Subcutaneous abdominal adipose tissue (tissue), 5 donors: ENCODE data around the gene ANKDD1A.

Experiments
- H3K27ac ChIP-seq: one replicate; pipeline ENCODE4 v1.7.0; 2013; ENCODE audit warnings: low read depth, mild to moderate bottlenecking, inconsistent platforms, low read length, moderate library complexity
- H3K27me3 ChIP-seq, 5 donors: one replicate each; pipeline ENCODE4 v1.7.0; 2013; ENCODE audit warnings: low read length in 5 of 5, inconsistent platforms in 1 of 5; ENCODE audit not compliant: control insufficient read depth in 5 of 5, insufficient read depth in 4 of 5
- H3K36me3 ChIP-seq, 5 donors: one replicate each; pipeline ENCODE4 v1.7.0; 2013; ENCODE audit warnings: low read length in 5 of 5; ENCODE audit not compliant: control insufficient read depth in 5 of 5, insufficient read depth in 5 of 5
- H3K4me1 ChIP-seq, 5 donors: one replicate each; pipeline ENCODE4 v1.7.0; 2013; ENCODE audit warnings: low read length in 5 of 5, mild to moderate bottlenecking in 3 of 5, moderate library complexity in 1 of 5; ENCODE audit not compliant: control insufficient read depth in 5 of 5, insufficient read depth in 5 of 5
- H3K4me3 ChIP-seq, 5 donors: one replicate each; pipeline ENCODE4 v1.7.0; 2013; ENCODE audit warnings: low read length in 5 of 5, low read depth in 1 of 5
- H3K9ac ChIP-seq, 5 donors: one replicate each; pipeline ENCODE4 v1.7.0; 2013; ENCODE audit warnings: low read length in 5 of 5, mild to moderate bottlenecking in 4 of 5, moderate library complexity in 3 of 5
- H3K9me3 ChIP-seq, 5 donors: one replicate each; pipeline ENCODE4 v1.7.0; 2013; ENCODE audit warnings: low read length in 5 of 5; ENCODE audit not compliant: control insufficient read depth in 5 of 5
- donor health status: healthy.
- donor health status: healthy.
- donor health status: healthy.
- donor health status: healthy.
- donor health status: healthy.

ANKDD1A gene

GRCh38 chr15:64904189-64904588, 7.5 kb upstream of the ANKDD1A start:
- no peak overlapping the region for H3K27ac ChIP-seq
- H3K9me3 ChIP-seq, result peaks cover 4 to 11% (median 7%) of the 10 kb centered on the region in 5 donors
- no peaks in the 10 kb centered on the region for H3K36me3 ChIP-seq
- no peak overlapping the region for H3K9ac ChIP-seq
- H3K4me3 ChIP-seq, result no peak overlapping the region
- H3K27me3 ChIP-seq, result no peaks in the 10 kb centered on the region
- H3K4me1 ChIP-seq, result peaks cover 5 to 13% (median 11%) of the 10 kb centered on the region in 5 donors

DNA sequence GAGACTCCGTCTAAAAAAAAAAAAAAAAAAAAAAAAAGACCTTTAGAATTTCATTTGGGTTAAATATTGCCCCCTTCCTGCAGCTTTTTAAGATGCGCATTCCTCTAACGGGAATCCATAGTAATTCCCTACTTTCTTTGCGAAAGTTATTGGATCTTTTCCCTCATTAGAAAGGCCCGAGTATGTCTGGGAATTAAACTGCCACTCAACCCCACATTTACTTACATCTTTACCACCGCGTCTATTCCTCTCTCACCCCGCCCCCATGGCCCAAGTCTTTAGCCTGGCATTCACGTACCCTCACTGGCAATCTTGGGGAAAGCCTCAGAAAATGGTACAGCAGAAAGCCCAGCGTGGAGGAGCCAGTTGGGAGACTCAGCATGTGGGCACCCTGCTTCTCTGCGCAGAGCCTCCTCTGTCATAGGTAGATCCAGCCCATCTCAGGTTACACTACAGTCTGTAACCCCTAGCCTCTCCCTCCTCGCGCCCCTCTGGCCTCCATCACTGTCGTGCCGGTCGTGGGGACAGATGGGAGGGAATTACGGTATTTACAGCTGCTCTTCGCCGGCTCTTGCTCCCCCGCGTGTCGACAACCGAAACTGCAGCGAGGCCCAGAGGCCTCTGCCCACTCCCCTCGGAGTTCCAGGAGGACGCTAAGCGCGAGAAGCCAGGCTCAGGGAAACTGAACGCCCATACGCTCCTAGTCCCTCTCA, 6.4 kb upstream of the ANKDD1A start:
- Histone ChIP-seq H3K4me1 (peaks cover 3 to 10% (median 8%) of the 10 kb centered on the region in 5 donors), H3K9ac (peak overlapping the region in 4 of 5 donors; percentile 2 to 65 (median 13)), H3K4me3 (peak overlapping the region; percentile 61 to 76 (median 67)), H3K27me3 (no peaks in the 10 kb centered on the region), H3K36me3 (no peaks in the 10 kb centered on the region), H3K9me3 (peaks cover 4 to 11% (median 7%) of the 10 kb centered on the region in 5 donors), H3K27ac (peak overlapping the region; percentile 59)

DNA sequence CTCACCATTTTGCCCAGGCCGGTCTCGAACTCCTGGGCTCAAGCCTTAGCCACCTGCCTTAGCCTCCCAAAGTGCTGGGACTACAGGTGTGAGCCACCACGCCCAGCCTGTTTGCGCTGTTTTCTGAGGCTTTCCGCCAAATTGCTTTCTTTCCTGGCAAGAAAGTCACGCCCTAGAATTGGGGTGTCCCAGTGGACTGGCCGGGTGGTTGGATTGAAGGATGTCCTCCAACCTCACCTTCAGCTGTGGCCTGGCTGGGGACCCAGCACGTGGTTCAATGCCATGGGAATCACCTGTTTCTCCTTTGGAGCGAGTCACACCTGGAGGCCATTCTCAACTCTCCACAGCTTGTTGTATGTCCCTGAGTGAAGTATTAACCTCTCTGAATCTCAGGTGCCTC, 5.8 kb upstream of the ANKDD1A start:
- H3K36me3 ChIP-seq, result no peaks in the 10 kb centered on the region
- H3K27ac ChIP-seq, result no peak overlapping the region
- no peaks in the 10 kb centered on the region for H3K27me3 ChIP-seq
- H3K9me3 ChIP-seq, result peaks cover 2 to 8% (median 3%) of the 10 kb centered on the region in 5 donors
- H3K4me3 ChIP-seq, result peak overlapping the region in 3 of 5 donors; percentile 61 to 76 (median 73)
- H3K9ac ChIP-seq, result peak overlapping the region in 2 of 5 donors; percentile 6 to 65
- H3K4me1 ChIP-seq, result peaks cover 5 to 10% (median 9%) of the 10 kb centered on the region in 5 donors

DNA sequence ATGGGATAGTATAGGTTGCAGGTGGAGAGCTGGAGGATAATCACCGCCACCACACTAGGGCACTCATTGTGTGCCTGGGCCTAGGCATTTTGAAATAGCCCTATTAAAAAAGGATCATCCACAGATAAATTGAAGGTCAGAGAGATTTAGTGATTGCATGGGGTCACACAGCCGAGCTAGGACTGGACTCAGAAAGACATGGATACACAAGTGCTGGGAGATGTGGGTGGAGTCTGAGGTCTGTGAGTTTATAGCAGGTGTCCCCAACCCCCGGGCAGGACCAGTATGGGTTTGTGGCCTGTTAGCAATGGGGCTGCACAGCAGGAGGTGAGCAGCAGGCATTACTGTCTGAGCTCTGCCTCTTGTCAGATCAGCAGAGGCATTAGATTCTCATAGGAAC, 5.3 kb upstream of the ANKDD1A start:
- Histone ChIP-seq H3K9ac (no peak overlapping the region), H3K27ac (no peak overlapping the region), H3K9me3 (peaks cover 0 to 3% (median 0%) of the 10 kb centered on the region in 5 donors)

DNA sequence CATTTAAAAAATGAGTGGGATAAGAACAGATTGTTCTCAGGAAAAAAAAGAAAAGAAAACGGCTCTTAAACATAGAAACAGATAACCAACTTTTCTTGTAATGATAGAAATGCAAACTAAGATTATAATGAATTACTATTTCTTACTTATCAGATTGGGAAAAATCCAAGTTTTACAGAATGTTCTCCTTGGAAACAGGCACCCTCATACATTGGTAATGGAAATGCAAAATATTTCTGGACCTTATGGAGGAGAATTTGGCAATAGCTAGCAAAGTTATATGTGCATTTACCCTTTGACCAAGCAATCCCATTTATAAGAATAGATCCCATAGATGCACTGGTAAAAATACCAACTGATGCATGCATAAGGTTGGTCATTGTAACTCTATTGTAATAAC, 3.7 kb upstream of the ANKDD1A start:
- Histone ChIP-seq H3K36me3 (no peaks in the 10 kb centered on the region), H3K27me3 (no peaks in the 10 kb centered on the region), H3K9me3 (no peaks in the 10 kb centered on the region), H3K4me3 (no peak overlapping the region), H3K9ac (no peak overlapping the region), H3K4me1 (peaks cover 5 to 27% (median 24%) of the 10 kb centered on the region in 5 donors), H3K27ac (no peak overlapping the region)

More for the DNA sequence above, 5.3 kb upstream of the ANKDD1A start:
- Histone ChIP-seq H3K4me1 (peaks cover 5 to 15% (median 14%) of the 10 kb centered on the region in 5 donors), H3K36me3 (no peaks in the 10 kb centered on the region), H3K27me3 (no peaks in the 10 kb centered on the region), H3K4me3 (no peak overlapping the region)

DNA sequence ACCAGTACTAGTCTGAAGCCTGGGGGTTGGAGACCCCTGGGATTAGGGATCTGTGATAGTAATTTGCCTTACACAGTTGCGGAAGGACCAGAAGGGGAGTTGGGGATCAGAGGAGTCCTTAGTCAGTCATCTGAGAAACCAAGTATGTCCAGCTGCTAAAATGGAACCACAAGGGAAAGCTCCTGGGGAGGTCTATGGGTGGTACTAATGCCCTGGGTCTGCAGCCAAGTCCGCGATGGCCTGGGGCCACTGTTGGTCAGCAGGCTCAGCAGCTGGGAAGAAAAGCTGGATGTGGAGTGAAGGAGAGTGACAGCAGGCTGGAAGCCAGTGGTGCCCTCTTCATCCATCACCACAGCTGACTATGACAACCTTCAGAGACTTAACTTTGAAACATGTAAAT, 2.2 kb upstream of the ANKDD1A start:
- Histone ChIP-seq H3K9ac (no peak overlapping the region), H3K36me3 (no peaks in the 10 kb centered on the region), H3K27ac (no peak overlapping the region), H3K4me3 (no peak overlapping the region), H3K9me3 (no peaks in the 10 kb centered on the region), H3K27me3 (no peaks in the 10 kb centered on the region), H3K4me1 (peaks cover 5 to 27% (median 22%) of the 10 kb centered on the region in 5 donors)

DNA sequence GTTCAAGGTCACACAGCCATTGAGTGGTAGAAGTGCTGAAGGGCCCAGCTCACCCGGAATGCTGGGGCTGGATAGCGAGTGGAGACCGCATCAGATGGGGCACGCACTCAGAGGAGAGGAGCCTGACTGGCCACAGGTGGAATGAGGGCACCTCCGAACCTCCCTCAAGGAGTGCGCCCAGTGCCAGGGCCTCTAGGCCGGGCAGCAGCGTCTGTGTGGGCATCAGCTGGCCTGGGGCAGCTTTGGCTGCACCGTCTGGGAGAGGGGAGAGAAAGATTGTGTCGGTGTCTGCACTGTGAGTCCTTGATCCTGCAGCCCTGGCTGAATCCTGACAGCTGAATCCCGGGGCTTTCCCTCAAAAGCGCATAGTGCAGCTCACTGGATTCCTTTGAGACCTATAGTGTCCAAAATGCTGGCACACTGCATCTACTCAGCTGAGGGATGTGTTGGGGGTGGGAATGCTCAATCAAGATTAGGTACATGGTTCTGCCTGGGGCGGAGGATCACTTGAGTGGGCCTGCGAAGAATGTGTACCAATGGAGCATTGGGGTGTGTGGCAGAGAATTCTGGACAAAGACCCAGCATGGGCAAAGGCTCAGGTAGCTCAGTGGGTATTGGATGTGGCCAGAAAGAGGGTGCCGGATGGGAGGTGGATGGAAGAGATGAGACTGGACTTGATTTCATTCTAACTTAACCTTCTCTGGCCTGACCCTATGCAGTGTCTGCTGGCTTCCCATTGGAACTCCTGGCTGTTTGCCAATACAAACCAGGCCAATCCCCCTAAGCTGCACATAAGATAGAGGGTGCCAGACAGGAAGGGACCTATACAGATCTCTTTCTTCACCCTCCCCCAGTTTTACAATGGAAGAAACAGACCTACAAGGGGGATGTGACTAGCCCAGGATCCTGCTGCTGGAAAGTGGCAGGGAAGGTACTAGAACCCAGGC, 950 bp downstream of the ANKDD1A start:
- H3K27me3 ChIP-seq, result no peaks in the 10 kb centered on the region
- no peaks in the 10 kb centered on the region for H3K36me3 ChIP-seq
- H3K4me1 ChIP-seq, result peaks cover 0 to 18% (median 17%) of the 10 kb centered on the region in 5 donors
- H3K9me3 ChIP-seq, result no peaks in the 10 kb centered on the region
- H3K27ac ChIP-seq, result no peak overlapping the region
- H3K4me3 ChIP-seq, result peak overlapping the region in 3 of 5 donors; percentile 67 to 75 (median 73)
- H3K9ac ChIP-seq, result no peak overlapping the region

DNA sequence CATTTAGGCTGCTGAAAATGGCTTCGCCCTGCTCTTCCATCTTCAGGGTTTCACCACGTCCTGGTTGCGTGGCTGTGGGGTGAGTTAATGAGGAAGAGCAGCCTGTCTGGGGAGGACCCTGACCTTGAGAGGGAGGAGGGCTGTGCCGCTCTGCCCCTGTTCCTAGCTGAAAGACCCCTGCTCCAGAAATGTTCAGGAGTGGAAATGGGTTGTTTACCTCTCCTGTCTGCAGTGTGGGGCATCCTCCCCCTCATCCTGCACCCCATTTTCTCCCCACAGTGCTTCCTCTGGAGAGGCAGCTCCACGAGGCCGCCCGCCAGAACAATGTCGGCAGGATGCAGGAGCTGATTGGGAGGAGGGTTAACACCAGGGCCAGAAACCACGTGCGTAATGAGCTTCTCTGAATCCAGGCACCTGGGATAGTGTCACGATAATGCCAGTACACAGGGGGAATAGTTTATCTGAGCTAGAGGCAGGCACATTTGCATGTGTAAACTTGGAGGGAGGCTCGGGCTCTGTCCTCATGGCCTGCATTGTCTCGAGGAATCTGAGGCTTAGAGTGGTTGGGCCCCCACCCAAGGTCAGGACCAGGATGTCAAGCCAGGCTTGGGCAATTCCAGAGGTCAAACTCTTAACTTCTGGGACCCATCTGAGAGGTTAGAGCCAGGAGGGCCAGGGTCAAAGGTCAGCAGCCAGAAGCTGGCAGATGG, 4.0 kb downstream of the ANKDD1A start:
- no peak overlapping the region for H3K4me3 ChIP-seq
- H3K4me1 ChIP-seq, result peaks cover 0 to 18% (median 17%) of the 10 kb centered on the region in 5 donors
- no peak overlapping the region for H3K9ac ChIP-seq
- no peaks in the 10 kb centered on the region for H3K36me3 ChIP-seq
- no peak overlapping the region for H3K27ac ChIP-seq
- no peaks in the 10 kb centered on the region for H3K9me3 ChIP-seq
- H3K27me3 ChIP-seq, result no peaks in the 10 kb centered on the region

- H3K9ac ChIP-seq, result no peak overlapping the region
- H3K4me3 ChIP-seq, result no peak overlapping the region
- H3K27ac ChIP-seq, result no peak overlapping the region
- H3K27me3 ChIP-seq, result no peaks in the 10 kb centered on the region
- no peaks in the 10 kb centered on the region for H3K9me3 ChIP-seq
- H3K4me1 ChIP-seq, result peaks cover 0 to 13% (median 11%) of the 10 kb centered on the region in 5 donors
- H3K36me3 ChIP-seq, result no peaks in the 10 kb centered on the region
These were observed 4.7 kb downstream of the ANKDD1A start for GRCh38 chr15:64916365-64916764.
